GM23338 (cell line): ENCODE data around the gene PITPNC1. TPM values are rescaled to one million over a fixed set of nuclear protein-coding genes. Genes with fewer than 3 reads are reported as not detected.
A peak's percentile ranks its signal among the peaks of the same experiment; 100 is the strongest.

Source experiments
- ATAC-seq: fragments of 200-7000 bp; cut with Tn5 transposase; 3 replicates; pipeline ENCODE4 v1.9.1; 2020
- DNase-seq: peaks from one replicate; pipeline ENCODE4 v3.0.0-alpha.2; 2015; ENCODE audit warnings: low spot score
- H2AFZ ChIP-seq: fragments of 200-600 bp; sonication (generic); 2 replicates; pipeline ENCODE4 v1.8.0; 2016; ENCODE audit warnings: antibody characterized with exemption, mild to moderate bottlenecking, moderate library complexity
- H3F3A ChIP-seq: fragments of 200-600 bp; sonication (generic); replicated peaks from 2 replicates; pipeline ENCODE4 v1.8.0; 2017; ENCODE audit warnings: antibody characterized with exemption, mixed run types, low read depth
- H3K27ac ChIP-seq: fragments of 200-600 bp; sonication (generic); 2 replicates; pipeline ENCODE4 v1.6.1; 2016; ENCODE audit warnings: low read depth
- H3K27me3 ChIP-seq: fragments of 200-600 bp; sonication (generic); 2 replicates; pipeline ENCODE4 v1.8.0; 2016; ENCODE audit warnings: mild to moderate bottlenecking, mixed run types, moderate library complexity; ENCODE audit not compliant: insufficient read depth
- H3K36me3 ChIP-seq: fragments of 200-600 bp; sonication (generic); 2 replicates; pipeline ENCODE4 v1.8.0; 2016; ENCODE audit warnings: mild to moderate bottlenecking; ENCODE audit not compliant: insufficient read depth
- H3K4me1 ChIP-seq: fragments of 200-600 bp; sonication (generic); 2 replicates; pipeline ENCODE4 v1.8.0; 2016; ENCODE audit warnings: mild to moderate bottlenecking, moderate library complexity; ENCODE audit not compliant: insufficient read depth
- H3K4me2 ChIP-seq: fragments of 200-600 bp; sonication (generic); 2 replicates; pipeline ENCODE4 v1.7.1; 2017; ENCODE audit warnings: mixed run types
- H3K4me3 ChIP-seq: fragments of 200-600 bp; sonication (generic); 2 replicates; pipeline ENCODE4 v1.6.1; 2016; ENCODE audit warnings: mixed run types
- H3K79me2 ChIP-seq: fragments of 200-600 bp; sonication (generic); replicated peaks from 2 replicates; pipeline ENCODE4 v1.8.0; 2017; ENCODE audit warnings: mild to moderate bottlenecking; ENCODE audit not compliant: insufficient read depth
- H3K9me2 ChIP-seq: fragments of 200-600 bp; sonication (generic); 2 replicates; pipeline ENCODE4 v1.8.0; 2017; ENCODE audit not compliant: insufficient read depth
- H4K20me1 ChIP-seq: fragments of 200-600 bp; sonication (generic); replicated peaks from 2 replicates; pipeline ENCODE4 v1.8.0; 2017; ENCODE audit warnings: mild to moderate bottlenecking; ENCODE audit not compliant: insufficient read depth
- H3K27ac Mint-ChIP-seq: 2 replicates; pipeline ENCODE4 v1.8.0; 2020; ENCODE audit warnings: inconsistent platforms, mild to moderate bottlenecking, moderate library complexity, mixed read lengths
- H3K27me3 Mint-ChIP-seq: 3 replicates; pipeline ENCODE4 v1.8.0; 2022; ENCODE audit warnings: low read depth, mild to moderate bottlenecking, moderate library complexity, mixed read lengths, inconsistent platforms; ENCODE audit not compliant: insufficient read depth, poor library complexity
- H3K36me3 Mint-ChIP-seq: 3 replicates; pipeline ENCODE4 v1.8.0; 2021; ENCODE audit warnings: low read depth, mild to moderate bottlenecking, inconsistent platforms, moderate library complexity, mixed read lengths
- H3K4me1 Mint-ChIP-seq: 3 replicates; pipeline ENCODE4 v1.8.0; 2020; ENCODE audit warnings: mild to moderate bottlenecking, inconsistent platforms, mixed read lengths
- H3K4me3 Mint-ChIP-seq: 3 replicates; pipeline ENCODE4 v1.8.0; 2021; ENCODE audit warnings: moderate library complexity, mild to moderate bottlenecking, inconsistent platforms, mixed read lengths
- H3K9me3 Mint-ChIP-seq: 3 replicates; pipeline ENCODE4 v1.8.0; 2020; ENCODE audit warnings: moderate library complexity, mild to moderate bottlenecking, inconsistent platforms, mixed read lengths
- CREB1 ChIP-seq: fragments of 250-450 bp; sonication (Bioruptor Pico); IDR thresholded peaks from 2 replicates; pipeline ENCODE4 v1.5.0; 2020; ENCODE audit warnings: low read depth, mild to moderate bottlenecking, moderate library complexity
- CTCF ChIP-seq, 2 experiments: fragments of 200-600 bp in 1 of 2; sonication (generic) in 1 of 2; conservative IDR thresholded peaks; 2 replicates each; pipeline versions ENCODE4 v1.5.1 to v1.6.1; 2016 to 2017; ENCODE audit warnings: antibody characterized with exemption in 2 of 2, low read depth in 2 of 2, mild to moderate bottlenecking in 2 of 2, moderate library complexity in 1 of 2
- ETS1 ChIP-seq: IDR thresholded peaks from 2 replicates; pipeline ENCODE4 v1.6.1; 2016; ENCODE audit warnings: antibody characterized with exemption
- EZH2 ChIP-seq: fragments of 200-600 bp; sonication (generic); IDR thresholded peaks from one replicate; pipeline ENCODE4 v1.8.0; 2017; ENCODE audit warnings: antibody characterized with exemption, mild to moderate bottlenecking, low read depth; ENCODE audit not compliant: unreplicated experiment
- EZH2phosphoT487 ChIP-seq: fragments of 200-600 bp; sonication (generic); IDR thresholded peaks from one replicate; pipeline ENCODE4 v1.8.1; 2018; ENCODE audit warnings: antibody characterized with exemption; ENCODE audit not compliant: unreplicated experiment
- NANOG ChIP-seq: IDR thresholded peaks from 2 replicates; pipeline ENCODE4 v1.6.1; 2016; ENCODE audit warnings: antibody characterized with exemption, borderline replicate concordance
- REST ChIP-seq: IDR thresholded peaks from one replicate; pipeline ENCODE4 v1.6.1; 2018; ENCODE audit warnings: antibody characterized with exemption; ENCODE audit not compliant: unreplicated experiment
- STAT1 ChIP-seq: IDR thresholded peaks from one replicate; pipeline ENCODE4 v1.6.1; 2016; ENCODE audit warnings: antibody characterized with exemption; ENCODE audit not compliant: unreplicated experiment
- ZNF114 ChIP-seq: fragments of 250-450 bp; sonication (Bioruptor Pico); IDR thresholded peaks from 2 replicates; pipeline ENCODE4 v1.5.0; 2020; ENCODE audit warnings: mild to moderate bottlenecking, moderate library complexity
- ZNF462 ChIP-seq: fragments of 250-450 bp; sonication (Bioruptor Pico); IDR thresholded peaks from 2 replicates; pipeline ENCODE4 v1.5.0; 2020; ENCODE audit warnings: mild to moderate bottlenecking, moderate library complexity
- polyA plus RNA-seq: library from polyadenylated mRNA; unstranded; fragments of >200 nt; fragmentation: Nextera tagmentation; extraction: Ambion mirVana; gene quantifications from 2 replicates; pipeline ENCODE4 v1.2.1, GENCODE V29; 2016
- total RNA-seq: library from RNA; depleted of rRNA; stranded (reverse); fragments of >200 nt; shearing (Covaris generic); gene quantifications from 2 replicates; pipeline ENCODE4 v1.2.3, GENCODE V29; 2014

The PITPNC1 gene
- total and polyA plus RNA-seq, 2 experiments from 2014 or later = 23.0 to 32.6 TPM

GRCh38 chr17:67548693-67549092 is 171.6 kb downstream of the PITPNC1 start:
- H3K27me3 Mint-ChIP-seq = peaks cover 4% of the 10 kb centered on the region
- no peak for DNase-seq
- H3K36me3 Mint-ChIP-seq = no peaks in the 10 kb centered on the region
- no peak for TF ChIP-seq ETS1
- no peak for TF ChIP-seq ZNF462 (CRISPR knock-in tag)
- TF ChIP-seq EZH2phosphoT487 = no peak
- no peak for TF ChIP-seq CTCF (conservative IDR thresholded peaks at IDR 0.05; ENCODE audit: low read depth in 2 of 2)
- no peak for TF ChIP-seq CREB1 (CRISPR knock-in tag)
- no peak for TF ChIP-seq STAT1
- TF ChIP-seq REST = no peak
- TF ChIP-seq EZH2 = no peak
- no peak for TF ChIP-seq NANOG
- no peak for TF ChIP-seq ZNF114 (CRISPR knock-in tag)
- H3K4me3 Mint-ChIP-seq = no peak overlapping the region
- H3K9me3 Mint-ChIP-seq = no peaks in the 10 kb centered on the region
- Histone ChIP-seq H3K4me1 (peaks cover 16% of the 10 kb centered on the region), H3K27ac (peak overlapping the region; percentile 55; the same call in 1 of the 2 replicates), H3K79me2 (peaks cover 4% of the 10 kb centered on the region; the same call in 1 of the 2 replicates), H3K4me3 (no peak overlapping the region), H3K27me3 (no peaks in the 10 kb centered on the region), H2AFZ (no peak overlapping the region), H3K36me3 (peaks cover 4% of the 10 kb centered on the region; the same call in 1 of the 2 replicates), H4K20me1 (0 out of 2 replicates have a peak, but pooled peaks cover 5% of the 10 kb centered on the region), H3K9me2 (no peaks in the 10 kb centered on the region), H3F3A (0 out of 2 replicates have a peak, but pooled peaks cover 3% of the 10 kb centered on the region), H3K4me2 (no peak overlapping the region)
- H3K4me1 Mint-ChIP-seq = peaks cover 23% of the 10 kb centered on the region
- ATAC-seq = no peak
- H3K27ac Mint-ChIP-seq = peak overlapping the region; percentile 15; the same call in 1 of the 2 replicates
